ENCODE data around the gene RPL22.

Gene RPL22

GRCh38 chr1:6171548-6172124, 27.8 kb downstream of the RPL22 start:
- no peak for DNase-seq (ENCODE audit: low spot score)

- no peak for DNase-seq (ENCODE audit: low spot score)
These were observed 28.6 kb downstream of the RPL22 start for GRCh38 chr1:6170742-6171201.

GRCh38 chr1:6170116-6170741, 29.2 kb downstream of the RPL22 start:
- no peak for DNase-seq (ENCODE audit: low spot score)

- no peak for DNase-seq (ENCODE audit: low spot score)
These were observed 30.3 kb downstream of the RPL22 start for GRCh38 chr1:6168947-6169586.

GRCh38 chr1:6167391-6168303, 31.7 kb downstream of the RPL22 start:
- no peak for DNase-seq (ENCODE audit: low spot score)

GRCh38 chr1:6166655-6167390, 32.6 kb downstream of the RPL22 start:
- DNase-seq (ENCODE audit: low spot score) = no peak

- no peak for DNase-seq (ENCODE audit: low spot score)
These were observed 33.2 kb downstream of the RPL22 start for GRCh38 chr1:6166221-6166620.

- no peak for DNase-seq (ENCODE audit: low spot score)
These were observed 33.9 kb downstream of the RPL22 start for GRCh38 chr1:6165441-6165985.

- DNase-seq (ENCODE audit: low spot score) = no peak
These were observed 34.4 kb downstream of the RPL22 start for GRCh38 chr1:6165027-6165426.

GRCh38 chr1:6163973-6164617, 35.3 kb downstream of the RPL22 start:
- no peak for DNase-seq (ENCODE audit: low spot score)

GRCh38 chr1:6163191-6163972, 36.0 kb downstream of the RPL22 start:
- DNase-seq (ENCODE audit: low spot score) = no peak

GRCh38 chr1:6162773-6163172, 36.6 kb downstream of the RPL22 start:
- no peak for DNase-seq (ENCODE audit: low spot score)

- no peak for DNase-seq (ENCODE audit: low spot score)
These were observed 37.1 kb downstream of the RPL22 start for GRCh38 chr1:6162341-6162740.

GRCh38 chr1:6158181-6158580, 41.2 kb downstream of the RPL22 start:
- DNase-seq (ENCODE audit: low spot score) = no peak

- DNase-seq (ENCODE audit: low spot score) = no peak
These were observed 41.7 kb downstream of the RPL22 start for GRCh38 chr1:6157528-6158174.

GRCh38 chr1:6157132-6157527, 42.3 kb downstream of the RPL22 start:
- DNase-seq (ENCODE audit: low spot score) = no peak

- no peak for DNase-seq (ENCODE audit: low spot score)
These were observed 44.7 kb downstream of the RPL22 start for GRCh38 chr1:6154525-6155319.

- DNase-seq (ENCODE audit: low spot score) = no peak
These were observed 46.5 kb downstream of the RPL22 start for GRCh38 chr1:6152882-6153281.

GRCh38 chr1:6152181-6152580, 47.2 kb downstream of the RPL22 start:
- no peak for DNase-seq (ENCODE audit: low spot score)

Data from CD4-positive, alpha-beta T cell treated with Interleukin-15 for 4 hours (primary cell).